HepG2 (cell line): ENCODE measurements around the gene PANK1. TPM values are rescaled to one million over a fixed set of nuclear protein-coding genes. Genes with fewer than 3 reads are reported as not detected.

Experiments
- HOXA7 ChIP-seq: sonication (generic); formaldehyde crosslinking; IDR thresholded peaks from 2 replicates; pipeline ENCODE4 v1.8.1; 2022; ENCODE audit warnings: mild to moderate bottlenecking, missing genetic modification reagents, moderate library complexity
- KDM6A ChIP-seq: IDR thresholded peaks from 2 replicates; pipeline ENCODE4 v1.6.1; 2016; ENCODE audit warnings: low read depth
- MLLT10 ChIP-seq: sonication (generic); formaldehyde crosslinking; IDR thresholded peaks from 2 replicates; pipeline ENCODE4 v1.4.0; 2020; ENCODE audit warnings: missing genetic modification reagents
- POLR2AphosphoS5 ChIP-seq: IDR thresholded peaks from 2 replicates; pipeline ENCODE4 v1.6.1; 2012; ENCODE audit warnings: low read depth, low read length
- ZBTB3 ChIP-seq: sonication (generic); formaldehyde crosslinking; IDR thresholded peaks from 2 replicates; pipeline ENCODE4 v1.4.0; 2020; ENCODE audit warnings: low read depth, mild to moderate bottlenecking, moderate library complexity, missing genetic modification reagents, borderline replicate concordance
- ZBTB42 ChIP-seq: sonication (generic); formaldehyde crosslinking; IDR thresholded peaks from 2 replicates; pipeline ENCODE4 v1.5.0; 2020; ENCODE audit warnings: mild to moderate bottlenecking, missing genetic modification reagents
- ZFP36L2 ChIP-seq: sonication (generic); formaldehyde crosslinking; IDR thresholded peaks from 2 replicates; pipeline ENCODE4 v1.4.0; 2020; ENCODE audit warnings: missing genetic modification reagents
- ZNF501 ChIP-seq: sonication (generic); formaldehyde crosslinking; IDR thresholded peaks from 2 replicates; pipeline ENCODE4 v1.5.1; 2020; ENCODE audit warnings: mild to moderate bottlenecking, moderate library complexity, missing genetic modification reagents
- ZNF543 ChIP-seq: sonication (generic); formaldehyde crosslinking; IDR thresholded peaks from 2 replicates; pipeline ENCODE4 v1.4.0; 2020; ENCODE audit warnings: mild to moderate bottlenecking, missing genetic modification reagents
- ZNF670 ChIP-seq: sonication (generic); formaldehyde crosslinking; IDR thresholded peaks from 2 replicates; pipeline ENCODE4 v1.8.0; 2022; ENCODE audit warnings: mild to moderate bottlenecking, missing genetic modification reagents, borderline replicate concordance
- polyA plus RNA-seq, 8 experiments: library from polyadenylated mRNA; depleted of rRNA in 3 of 8; stranded (reverse) in 7 of 8; unstranded in 1 of 8; fragments of >200 nt; fragmentation: Illumina TruSeq in 4 of 8; extraction: Trizol in 4 of 8; gene quantifications; 2 replicates each; pipeline versions ENCODE4 v1.2.1 to v1.2.3, GENCODE V29; 2011 to 2016; ENCODE audit warnings: low read depth in 4 of 8, missing spikeins in 1 of 8, mixed read lengths in 1 of 8; ENCODE audit not compliant: insufficient read depth in 1 of 8
- total RNA-seq, 5 experiments: library from RNA; depleted of rRNA; stranded (reverse); fragments of >200 nt; fragmentation: Illumina TruSeq; extraction: Trizol; gene quantifications; 2 replicates each; pipeline ENCODE4 v1.2.3, GENCODE V29; 2016; ENCODE audit warnings: low read depth in 1 of 5
- TF ChIP-seq, protein P1 (sequence below): sonication (generic); formaldehyde crosslinking; IDR thresholded peaks from 2 replicates; pipeline ENCODE4 v1.4.0; 2020; ENCODE audit warnings: missing genetic modification reagents, borderline replicate concordance
- TF ChIP-seq, protein P2 (sequence below): sonication (generic); formaldehyde crosslinking; IDR thresholded peaks from 2 replicates; pipeline ENCODE4 v1.8.0; 2023; ENCODE audit warnings: mild to moderate bottlenecking, missing genetic modification reagents
- TF ChIP-seq, protein P3 (sequence below): sonication (generic); formaldehyde crosslinking; conservative IDR thresholded peaks from 2 replicates; pipeline ENCODE4 v1.4.0; 2020; ENCODE audit warnings: missing genetic modification reagents
- TF ChIP-seq, protein P4 (sequence below): sonication (generic); formaldehyde crosslinking; IDR thresholded peaks from 2 replicates; pipeline ENCODE4 v1.4.0; 2020; ENCODE audit warnings: mild to moderate bottlenecking, missing genetic modification reagents
- TF ChIP-seq, protein P5 (sequence below): sonication (generic); formaldehyde crosslinking; IDR thresholded peaks from 2 replicates; pipeline ENCODE4 v1.4.0; 2020; ENCODE audit warnings: mild to moderate bottlenecking, missing genetic modification reagents
- TF ChIP-seq, protein P6 (sequence below): sonication (generic); formaldehyde crosslinking; IDR thresholded peaks from 2 replicates; pipeline ENCODE4 v1.8.1; 2023; ENCODE audit warnings: missing genetic modification reagents, mild to moderate bottlenecking, borderline replicate concordance
- TF ChIP-seq, protein P7 (sequence below): sonication (generic); formaldehyde crosslinking; IDR thresholded peaks from 2 replicates; pipeline ENCODE4 v1.4.0; 2020; ENCODE audit warnings: mild to moderate bottlenecking, missing genetic modification reagents, borderline replicate concordance
- TF ChIP-seq, protein P8 (sequence below): IDR thresholded peaks from 2 replicates; pipeline ENCODE4 v1.6.1; 2016; ENCODE audit warnings: missing compliant biosample characterization, missing genetic modification reagents, borderline replicate concordance

PANK1 gene
- total and polyA plus RNA-seq, 2 of the 13 experiments (the other 11 are each of a cell fraction or from before 2014, with no cell fraction given) = 18.2 to 33.3 TPM

DNA sequence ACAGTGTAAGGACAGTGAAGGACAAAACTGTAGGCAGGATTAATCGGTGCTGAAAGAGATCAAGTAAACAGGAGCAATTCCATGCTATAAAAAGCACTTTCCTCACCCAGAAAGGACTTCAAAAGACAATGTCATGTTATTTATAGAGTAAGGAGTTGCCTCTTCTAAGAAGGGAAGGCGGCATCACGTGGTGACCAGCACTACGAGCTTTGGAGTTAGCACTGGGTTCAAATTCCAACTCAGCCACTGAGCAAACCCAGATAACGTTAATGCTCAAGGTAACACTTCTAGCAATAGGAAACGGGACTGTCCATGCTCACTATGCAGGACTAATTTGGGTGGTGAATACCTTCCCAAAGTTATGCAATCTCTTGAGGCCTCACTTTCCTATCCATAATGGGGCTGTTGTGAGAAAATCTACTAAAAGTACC, 715 bp upstream of the PANK1 start (continued):
- TF ChIP-seq MLLT10 (CRISPR knock-in tag) (no peak), KDM6A (CRISPR knock-in tag) (peak; percentile 74), ZNF670 (CRISPR knock-in tag) (no peak), ZNF543 (CRISPR knock-in tag) (no peak), ZBTB42 (no peak), ZNF501 (CRISPR knock-in tag) (0 out of 2 replicates have a peak, but pooled peaks have one; percentile 12), ZFP36L2 (CRISPR knock-in tag) (no peak), POLR2AphosphoS5 (no peak), ZBTB3 (CRISPR knock-in tag) (no peak), HOXA7 (no peak)
- TF ChIP-seq, protein P1, sequence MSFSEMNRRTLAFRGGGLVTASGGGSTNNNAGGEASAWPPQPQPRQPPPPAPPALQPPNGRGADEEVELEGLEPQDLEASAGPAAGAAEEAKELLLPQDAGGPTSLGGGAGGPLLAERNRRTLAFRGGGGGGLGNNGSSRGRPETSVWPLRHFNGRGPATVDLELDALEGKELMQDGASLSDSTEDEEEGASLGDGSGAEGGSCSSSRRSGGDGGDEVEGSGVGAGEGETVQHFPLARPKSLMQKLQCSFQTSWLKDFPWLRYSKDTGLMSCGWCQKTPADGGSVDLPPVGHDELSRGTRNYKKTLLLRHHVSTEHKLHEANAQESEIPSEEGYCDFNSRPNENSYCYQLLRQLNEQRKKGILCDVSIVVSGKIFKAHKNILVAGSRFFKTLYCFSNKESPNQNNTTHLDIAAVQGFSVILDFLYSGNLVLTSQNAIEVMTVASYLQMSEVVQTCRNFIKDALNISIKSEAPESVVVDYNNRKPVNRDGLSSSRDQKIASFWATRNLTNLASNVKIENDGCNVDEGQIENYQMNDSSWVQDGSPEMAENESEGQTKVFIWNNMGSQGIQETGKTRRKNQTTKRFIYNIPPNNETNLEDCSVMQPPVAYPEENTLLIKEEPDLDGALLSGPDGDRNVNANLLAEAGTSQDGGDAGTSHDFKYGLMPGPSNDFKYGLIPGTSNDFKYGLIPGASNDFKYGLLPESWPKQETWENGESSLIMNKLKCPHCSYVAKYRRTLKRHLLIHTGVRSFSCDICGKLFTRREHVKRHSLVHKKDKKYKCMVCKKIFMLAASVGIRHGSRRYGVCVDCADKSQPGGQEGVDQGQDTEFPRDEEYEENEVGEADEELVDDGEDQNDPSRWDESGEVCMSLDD (CRISPR knock-in tag) = no peak
- TF ChIP-seq, protein P2, sequence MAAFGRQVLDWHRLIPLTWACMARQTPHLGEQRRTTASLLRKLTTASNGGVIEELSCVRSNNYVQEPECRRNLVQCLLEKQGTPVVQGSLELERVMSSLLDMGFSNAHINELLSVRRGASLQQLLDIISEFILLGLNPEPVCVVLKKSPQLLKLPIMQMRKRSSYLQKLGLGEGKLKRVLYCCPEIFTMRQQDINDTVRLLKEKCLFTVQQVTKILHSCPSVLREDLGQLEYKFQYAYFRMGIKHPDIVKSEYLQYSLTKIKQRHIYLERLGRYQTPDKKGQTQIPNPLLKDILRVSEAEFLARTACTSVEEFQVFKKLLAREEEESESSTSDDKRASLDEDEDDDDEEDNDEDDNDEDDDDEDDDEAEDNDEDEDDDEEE (CRISPR knock-in tag) = no peak
- TF ChIP-seq, protein P3, sequence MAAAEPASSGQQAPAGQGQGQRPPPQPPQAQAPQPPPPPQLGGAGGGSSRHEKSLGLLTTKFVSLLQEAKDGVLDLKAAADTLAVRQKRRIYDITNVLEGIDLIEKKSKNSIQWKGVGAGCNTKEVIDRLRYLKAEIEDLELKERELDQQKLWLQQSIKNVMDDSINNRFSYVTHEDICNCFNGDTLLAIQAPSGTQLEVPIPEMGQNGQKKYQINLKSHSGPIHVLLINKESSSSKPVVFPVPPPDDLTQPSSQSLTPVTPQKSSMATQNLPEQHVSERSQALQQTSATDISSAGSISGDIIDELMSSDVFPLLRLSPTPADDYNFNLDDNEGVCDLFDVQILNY = no peak
- TF ChIP-seq, protein P4, sequence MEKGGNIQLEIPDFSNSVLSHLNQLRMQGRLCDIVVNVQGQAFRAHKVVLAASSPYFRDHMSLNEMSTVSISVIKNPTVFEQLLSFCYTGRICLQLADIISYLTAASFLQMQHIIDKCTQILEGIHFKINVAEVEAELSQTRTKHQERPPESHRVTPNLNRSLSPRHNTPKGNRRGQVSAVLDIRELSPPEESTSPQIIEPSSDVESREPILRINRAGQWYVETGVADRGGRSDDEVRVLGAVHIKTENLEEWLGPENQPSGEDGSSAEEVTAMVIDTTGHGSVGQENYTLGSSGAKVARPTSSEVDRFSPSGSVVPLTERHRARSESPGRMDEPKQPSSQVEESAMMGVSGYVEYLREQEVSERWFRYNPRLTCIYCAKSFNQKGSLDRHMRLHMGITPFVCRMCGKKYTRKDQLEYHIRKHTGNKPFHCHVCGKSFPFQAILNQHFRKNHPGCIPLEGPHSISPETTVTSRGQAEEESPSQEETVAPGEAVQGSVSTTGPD (CRISPR knock-in tag) = no peak
- TF ChIP-seq, protein P5, sequence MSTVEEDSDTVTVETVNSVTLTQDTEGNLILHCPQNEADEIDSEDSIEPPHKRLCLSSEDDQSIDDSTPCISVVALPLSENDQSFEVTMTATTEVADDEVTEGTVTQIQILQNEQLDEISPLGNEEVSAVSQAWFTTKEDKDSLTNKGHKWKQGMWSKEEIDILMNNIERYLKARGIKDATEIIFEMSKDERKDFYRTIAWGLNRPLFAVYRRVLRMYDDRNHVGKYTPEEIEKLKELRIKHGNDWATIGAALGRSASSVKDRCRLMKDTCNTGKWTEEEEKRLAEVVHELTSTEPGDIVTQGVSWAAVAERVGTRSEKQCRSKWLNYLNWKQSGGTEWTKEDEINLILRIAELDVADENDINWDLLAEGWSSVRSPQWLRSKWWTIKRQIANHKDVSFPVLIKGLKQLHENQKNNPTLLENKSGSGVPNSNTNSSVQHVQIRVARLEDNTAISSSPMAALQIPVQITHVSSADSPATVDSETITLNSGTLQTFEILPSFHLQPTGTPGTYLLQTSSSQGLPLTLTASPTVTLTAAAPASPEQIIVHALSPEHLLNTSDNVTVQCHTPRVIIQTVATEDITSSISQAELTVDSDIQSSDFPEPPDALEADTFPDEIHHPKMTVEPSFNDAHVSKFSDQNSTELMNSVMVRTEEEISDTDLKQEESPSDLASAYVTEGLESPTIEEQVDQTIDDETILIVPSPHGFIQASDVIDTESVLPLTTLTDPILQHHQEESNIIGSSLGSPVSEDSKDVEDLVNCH (CRISPR knock-in tag) = no peak
- TF ChIP-seq, protein P6, sequence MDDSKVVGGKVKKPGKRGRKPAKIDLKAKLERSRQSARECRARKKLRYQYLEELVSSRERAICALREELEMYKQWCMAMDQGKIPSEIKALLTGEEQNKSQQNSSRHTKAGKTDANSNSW (CRISPR knock-in tag) = no peak
- TF ChIP-seq, protein P7, sequence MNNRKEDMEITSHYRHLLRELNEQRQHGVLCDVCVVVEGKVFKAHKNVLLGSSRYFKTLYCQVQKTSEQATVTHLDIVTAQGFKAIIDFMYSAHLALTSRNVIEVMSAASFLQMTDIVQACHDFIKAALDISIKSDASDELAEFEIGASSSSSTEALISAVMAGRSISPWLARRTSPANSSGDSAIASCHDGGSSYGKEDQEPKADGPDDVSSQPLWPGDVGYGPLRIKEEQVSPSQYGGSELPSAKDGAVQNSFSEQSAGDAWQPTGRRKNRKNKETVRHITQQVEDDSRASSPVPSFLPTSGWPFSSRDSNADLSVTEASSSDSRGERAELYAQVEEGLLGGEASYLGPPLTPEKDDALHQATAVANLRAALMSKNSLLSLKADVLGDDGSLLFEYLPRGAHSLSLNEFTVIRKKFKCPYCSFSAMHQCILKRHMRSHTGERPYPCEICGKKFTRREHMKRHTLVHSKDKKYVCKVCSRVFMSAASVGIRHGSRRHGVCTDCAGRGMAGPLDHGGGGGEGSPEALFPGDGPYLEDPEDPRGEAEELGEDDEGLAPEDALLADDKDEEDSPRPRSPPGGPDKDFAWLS = no peak
- TF ChIP-seq, protein P8, sequence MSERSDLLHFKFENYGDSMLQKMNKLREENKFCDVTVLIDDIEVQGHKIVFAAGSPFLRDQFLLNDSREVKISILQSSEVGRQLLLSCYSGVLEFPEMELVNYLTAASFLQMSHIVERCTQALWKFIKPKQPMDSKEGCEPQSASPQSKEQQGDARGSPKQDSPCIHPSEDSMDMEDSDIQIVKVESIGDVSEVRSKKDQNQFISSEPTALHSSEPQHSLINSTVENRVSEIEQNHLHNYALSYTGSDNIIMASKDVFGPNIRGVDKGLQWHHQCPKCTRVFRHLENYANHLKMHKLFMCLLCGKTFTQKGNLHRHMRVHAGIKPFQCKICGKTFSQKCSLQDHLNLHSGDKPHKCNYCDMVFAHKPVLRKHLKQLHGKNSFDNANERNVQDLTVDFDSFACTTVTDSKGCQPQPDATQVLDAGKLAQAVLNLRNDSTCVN (CRISPR knock-in tag) = no peak
